H1 (cell line): Measurements from ENCODE around the gene MKNK2. TPM values are rescaled to one million over a fixed set of nuclear protein-coding genes. Genes with fewer than 3 reads are reported as not detected.

ENCODE experiments used
- ASH2L ChIP-seq: fragments of 200-600, 300-600 bp; sonication (generic); IDR thresholded peaks from one replicate; pipeline ENCODE4 v1.7.1; 2017; ENCODE audit warnings: low read length
- CBX5 ChIP-seq: fragments of 300-800, 300-1000 bp; sonication (generic); IDR thresholded peaks from 2 replicates; pipeline ENCODE4 v1.7.1; 2016; ENCODE audit warnings: antibody characterized with exemption, low read length, low read depth
- KDM1A ChIP-seq: fragments of 200-600, 300-600 bp; sonication (generic); IDR thresholded peaks from 2 replicates; pipeline ENCODE4 v1.7.1; 2016; ENCODE audit warnings: mild to moderate bottlenecking, low read length, borderline replicate concordance
- NRF1 ChIP-seq: IDR thresholded peaks from 2 replicates; pipeline ENCODE4 v1.6.1; 2011; ENCODE audit warnings: mild to moderate bottlenecking, low read depth, low read length, improper control_type of control experiment
- PHF8 ChIP-seq: fragments of 200-600 bp; sonication (generic); conservative IDR thresholded peaks from 2 replicates; pipeline ENCODE4 v1.7.1; 2012; ENCODE audit warnings: low read depth, mild to moderate bottlenecking, inconsistent platforms, low read length, moderate library complexity
- POLR2AphosphoS5 ChIP-seq: IDR thresholded peaks from 2 replicates; pipeline ENCODE4 v1.6.1; 2011; ENCODE audit warnings: low read depth, low read length
- RAD21 ChIP-seq, 2 experiments: IDR thresholded peaks in 1 of 2; conservative IDR thresholded peaks in 1 of 2; 2 replicates each; pipeline ENCODE4 v1.6.1; 2011; ENCODE audit warnings: low read depth in 2 of 2, low read length in 2 of 2, improper control_type of control experiment in 1 of 2, inconsistent platforms in 1 of 2, mild to moderate bottlenecking in 1 of 2, moderate library complexity in 1 of 2
- SP1 ChIP-seq: IDR thresholded peaks from 2 replicates; pipeline ENCODE4 v1.6.1; 2011; ENCODE audit warnings: low read depth, low read length
- SP4 ChIP-seq: IDR thresholded peaks from 2 replicates; pipeline ENCODE4 v1.6.1; 2012; ENCODE audit warnings: low read length, inconsistent platforms
- TBP ChIP-seq: IDR thresholded peaks from 2 replicates; pipeline ENCODE4 v1.6.1; 2011; ENCODE audit warnings: low read depth, low read length, improper control_type of control experiment
- YY1 ChIP-seq: IDR thresholded peaks from 2 replicates; pipeline ENCODE4 v1.6.1; 2011; ENCODE audit warnings: low read depth, mild to moderate bottlenecking, low read length
- polyA plus RNA-seq, 7 experiments: library from polyadenylated mRNA; depleted of rRNA in 3 of 7; stranded (reverse) in 5 of 7; unstranded in 2 of 7; fragments of >200 nt in 5 of 7; fragments of 200-250 nt in 2 of 7; gene quantifications; 1 replicate in 5 of 7; 2 replicates in 1 of 7; 4 replicates in 1 of 7; pipeline versions ENCODE4 v1.2.1 to v1.2.3, GENCODE V29; 2011 to 2013; ENCODE audit warnings: missing spikeins in 2 of 7, mixed read lengths in 2 of 7
- total RNA-seq: library from RNA; stranded (reverse); fragmentation: NEBNext Ultra II Directional; extraction: Animal tissue kit (Norgen Biotek cat#: 25700); gene quantifications from 2 replicates; pipeline ENCODE4 v1.2.1, GENCODE V29; 2021

Gene MKNK2
- total and polyA plus RNA-seq, 2 of the 8 experiments (the other 6 are each of a cell fraction or from before 2014, with no cell fraction given), result 163 to 166 TPM

DNA sequence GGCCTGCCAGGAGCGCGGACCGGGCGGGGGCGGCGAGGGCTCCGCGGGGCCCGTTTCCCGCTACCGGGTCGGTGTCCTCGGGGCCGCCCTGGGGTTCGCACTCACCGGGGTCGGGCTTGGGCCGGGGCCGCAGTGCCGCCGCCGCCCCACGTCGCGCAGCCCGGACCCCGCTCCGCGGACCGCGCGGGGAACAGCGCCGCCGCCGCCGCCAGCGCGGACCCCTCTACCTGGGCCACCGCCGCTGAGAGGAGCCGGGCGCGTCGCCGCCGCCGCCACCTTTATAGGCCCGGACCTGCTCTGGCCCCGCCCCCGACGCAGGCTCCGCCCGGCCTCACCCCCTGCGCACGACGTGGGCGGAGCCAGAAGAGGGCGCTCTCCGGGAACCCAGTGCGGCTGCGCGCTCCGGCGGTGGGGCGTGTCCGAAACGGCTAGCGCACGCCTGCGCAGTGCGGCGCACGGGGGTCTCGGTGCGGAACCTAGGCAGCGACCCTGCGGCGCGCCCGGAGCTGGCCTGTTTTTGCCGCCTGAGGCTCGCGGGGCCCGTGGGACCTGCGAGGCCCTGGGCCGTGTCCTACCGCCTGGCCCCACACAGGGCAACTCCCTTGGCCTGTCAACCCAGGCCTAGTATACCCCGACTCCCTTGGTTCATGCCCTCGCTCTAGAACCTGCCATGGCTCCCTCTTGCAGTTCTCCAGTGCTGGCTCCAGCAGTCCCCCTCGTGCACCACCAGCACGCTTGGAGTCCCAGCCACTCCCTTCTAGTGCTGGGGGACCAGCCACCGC, at the start of gene MKNK2 (continued):
- peak; percentile 52 for TF ChIP-seq ASH2L
- peak; percentile 59; the same call in 1 of the 2 replicates for TF ChIP-seq SP1
- peak; percentile 98 for TF ChIP-seq NRF1
- peak in 1 of 2 experiments; percentile 23; a peak in 2 of 4 replicates for TF ChIP-seq RAD21 (IDR thresholded peaks at IDR 0.05 in 1 of 2, conservative IDR thresholded peaks at IDR 0.05 in 1 of 2; ENCODE audit: low read depth in 2 of 2, low read length in 2 of 2)
- TF ChIP-seq SP4, result peak; percentile 96
- TF ChIP-seq POLR2AphosphoS5, result peak; percentile 99
- TF ChIP-seq KDM1A, result peak; percentile 100
- TF ChIP-seq YY1, result no peak
- no peak for TF ChIP-seq CBX5
- TF ChIP-seq PHF8, result peak; percentile 84
- TF ChIP-seq TBP, result peak; percentile 97
- TF ChIP-seq, all 59 proteins: peak for 23
